HT-29 (cell line): ENCODE measurements around the gene HOXD9. TPM values are rescaled to one million over a fixed set of nuclear protein-coding genes. Genes with fewer than 3 reads are reported as not detected.
A peak's percentile ranks its signal among the peaks of the same experiment; 100 is the strongest.

Experiments
- DNase-seq: peaks from one replicate; pipeline ENCODE4 v3.0.0-alpha.2; 2015; ENCODE audit warnings: low spot score
- total RNA-seq: library from RNA; depleted of rRNA; stranded (reverse); fragments of >200 nt; shearing (Covaris generic); gene quantifications from 2 replicates; pipeline ENCODE4 v1.2.3, GENCODE V29; 2014

Gene HOXD9
- total RNA-seq, 1 experiment from 2014 or later, result not detected

- DNase-seq, result no peak
Observed at GRCh38 chr2:176110415-176111308, 11.9 kb upstream of the HOXD9 start.

GRCh38 chr2:176111309-176111663, 11.2 kb upstream of the HOXD9 start:
- peak; percentile 30 for DNase-seq

GRCh38 chr2:176111846-176112374, 10.6 kb upstream of the HOXD9 start:
- no peak for DNase-seq

DNA sequence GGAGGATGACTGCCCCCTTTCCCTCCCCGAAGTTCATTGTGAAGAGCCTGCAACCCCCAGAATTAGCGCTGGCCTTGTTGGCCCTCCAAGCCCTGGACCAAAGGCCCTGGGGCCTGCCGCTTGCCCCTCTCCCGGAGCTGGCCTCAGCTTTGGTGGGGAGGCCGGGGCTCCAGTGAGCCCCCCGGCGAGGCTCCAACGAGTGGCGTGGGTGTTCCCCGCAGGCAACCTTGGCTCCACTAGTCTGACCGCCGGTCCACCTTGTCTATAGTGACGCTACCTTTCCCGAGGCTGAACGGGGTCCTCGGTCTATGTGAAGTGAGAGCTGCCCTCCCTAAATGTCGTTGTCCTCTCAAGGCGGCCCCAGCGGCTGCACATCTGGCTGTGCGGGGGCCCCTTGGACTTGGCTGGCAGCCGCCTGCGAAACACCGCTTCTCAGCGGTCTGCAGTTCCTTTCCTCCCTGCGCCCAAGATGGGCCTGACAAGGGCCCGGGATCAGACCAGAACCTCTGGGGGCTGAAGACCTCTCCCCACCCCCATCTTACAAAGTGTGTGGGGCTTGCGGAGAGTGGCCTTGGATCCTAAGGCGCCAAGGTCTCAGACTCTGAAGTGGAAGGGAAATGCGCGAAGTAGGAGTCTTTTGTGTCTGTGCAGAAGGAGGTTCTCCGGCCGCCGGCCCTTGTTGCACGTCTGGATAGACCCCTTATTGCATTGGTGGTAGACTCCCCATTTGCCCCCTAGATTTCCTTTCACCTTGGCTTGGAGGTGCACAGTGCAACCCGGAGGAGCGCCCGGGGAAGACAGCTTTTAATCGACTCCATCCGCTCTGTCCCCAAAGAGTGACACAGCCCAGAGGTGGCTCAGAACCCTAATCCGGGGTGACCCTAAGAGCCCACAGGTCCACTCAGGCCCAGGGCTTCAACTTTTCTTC, 9.9 kb upstream of the HOXD9 start:
- no peak for DNase-seq

- DNase-seq, result no peak
Observed at GRCh38 chr2:176114120-176114929, 8.2 kb upstream of the HOXD9 start.

DNA sequence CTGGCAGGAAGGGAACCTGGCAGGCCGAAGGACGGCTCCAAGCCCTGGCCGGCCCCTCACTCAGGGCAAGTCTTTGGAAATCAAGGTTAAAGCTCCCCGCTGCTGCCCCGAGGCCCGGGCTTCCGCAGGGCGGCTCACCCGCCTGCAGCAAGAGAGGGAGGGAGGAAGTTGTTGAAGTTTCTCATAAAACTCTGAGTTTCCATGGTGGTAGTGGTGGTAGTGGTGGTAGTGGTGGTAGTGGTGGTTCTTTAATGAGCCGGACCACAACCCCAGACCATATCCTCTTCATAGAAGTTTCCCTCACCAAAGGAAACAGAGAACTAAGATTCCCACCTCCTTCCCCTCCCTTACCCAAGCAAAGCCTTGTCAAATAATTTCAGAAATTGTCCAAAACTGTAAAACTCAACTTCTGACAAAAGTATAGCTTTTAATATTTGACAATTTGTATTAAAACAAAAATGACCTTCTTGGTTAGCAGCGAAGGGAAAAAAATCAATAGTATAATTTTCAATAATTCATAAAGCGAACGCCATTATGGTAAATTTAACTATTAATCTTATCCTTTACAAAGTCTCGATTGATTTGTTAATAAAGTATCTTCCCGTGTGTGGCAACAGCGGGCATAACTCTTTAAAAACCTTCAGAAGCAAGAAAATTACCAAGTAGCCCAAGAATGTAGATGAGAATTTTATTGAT, 7.4 kb upstream of the HOXD9 start:
- DNase-seq, result no peak

GRCh38 chr2:176115883-176116813, 6.4 kb upstream of the HOXD9 start, which contains the start of gene HOXD10:
TSS of gene HOXD10 (plus strand) at chr2:176116778. CDS start at chr2:176116834, 56 bp downstream.
- DNase-seq, result peak; percentile 20

DNA sequence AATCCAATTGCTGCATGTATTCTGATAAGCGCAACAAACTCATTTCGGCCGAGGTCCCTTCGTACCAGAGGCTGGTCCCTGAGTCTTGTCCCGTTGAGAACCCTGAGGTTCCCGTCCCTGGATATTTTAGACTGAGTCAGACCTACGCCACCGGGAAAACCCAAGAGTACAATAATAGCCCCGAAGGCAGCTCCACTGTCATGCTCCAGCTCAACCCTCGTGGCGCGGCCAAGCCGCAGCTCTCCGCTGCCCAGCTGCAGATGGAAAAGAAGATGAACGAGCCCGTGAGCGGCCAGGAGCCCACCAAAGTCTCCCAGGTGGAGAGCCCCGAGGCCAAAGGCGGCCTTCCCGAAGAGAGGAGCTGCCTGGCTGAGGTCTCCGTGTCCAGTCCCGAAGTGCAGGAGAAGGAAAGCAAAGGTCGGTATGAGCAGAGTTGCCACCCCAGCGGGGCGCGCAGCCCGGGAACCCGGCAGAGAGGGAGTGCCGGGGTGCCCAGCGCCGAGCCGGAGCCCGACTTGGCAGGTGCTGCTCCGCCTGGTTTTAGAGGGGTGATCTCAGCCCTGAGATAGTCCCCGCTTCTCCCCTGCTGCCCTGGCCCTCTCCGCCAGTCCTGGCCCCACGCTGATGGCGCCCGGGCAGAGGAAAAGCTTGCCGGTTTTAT, 5.2 kb upstream of the HOXD9 start:
- no peak for DNase-seq

DNA sequence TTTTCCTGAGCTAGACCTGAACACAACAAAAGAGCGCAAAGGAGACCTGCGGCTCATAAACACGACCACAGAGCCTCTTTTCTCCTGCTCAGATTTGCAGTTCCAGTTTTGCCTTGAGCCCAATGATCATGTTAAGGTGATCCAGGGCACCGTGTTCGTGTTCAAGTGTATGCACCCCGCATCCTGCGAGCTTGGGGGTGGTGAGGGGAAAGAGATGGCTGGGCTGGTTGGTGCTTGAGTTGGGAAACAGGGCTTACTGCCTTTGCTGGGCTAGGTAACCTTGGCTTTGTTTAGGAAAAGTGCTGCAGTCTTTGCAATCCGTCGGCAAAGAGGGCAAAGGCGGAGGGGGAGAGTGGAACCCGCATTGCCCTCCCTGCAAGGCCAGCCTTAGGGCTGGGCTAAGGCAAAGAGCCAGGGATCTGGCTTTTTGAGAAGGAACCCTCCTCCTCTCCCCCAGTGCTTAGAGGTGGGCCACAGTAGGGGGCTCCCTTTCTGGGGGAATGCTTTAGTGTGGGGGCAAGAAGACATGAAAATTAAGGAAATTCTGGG, 4.6 kb upstream of the HOXD9 start:
- no peak for DNase-seq

DNA sequence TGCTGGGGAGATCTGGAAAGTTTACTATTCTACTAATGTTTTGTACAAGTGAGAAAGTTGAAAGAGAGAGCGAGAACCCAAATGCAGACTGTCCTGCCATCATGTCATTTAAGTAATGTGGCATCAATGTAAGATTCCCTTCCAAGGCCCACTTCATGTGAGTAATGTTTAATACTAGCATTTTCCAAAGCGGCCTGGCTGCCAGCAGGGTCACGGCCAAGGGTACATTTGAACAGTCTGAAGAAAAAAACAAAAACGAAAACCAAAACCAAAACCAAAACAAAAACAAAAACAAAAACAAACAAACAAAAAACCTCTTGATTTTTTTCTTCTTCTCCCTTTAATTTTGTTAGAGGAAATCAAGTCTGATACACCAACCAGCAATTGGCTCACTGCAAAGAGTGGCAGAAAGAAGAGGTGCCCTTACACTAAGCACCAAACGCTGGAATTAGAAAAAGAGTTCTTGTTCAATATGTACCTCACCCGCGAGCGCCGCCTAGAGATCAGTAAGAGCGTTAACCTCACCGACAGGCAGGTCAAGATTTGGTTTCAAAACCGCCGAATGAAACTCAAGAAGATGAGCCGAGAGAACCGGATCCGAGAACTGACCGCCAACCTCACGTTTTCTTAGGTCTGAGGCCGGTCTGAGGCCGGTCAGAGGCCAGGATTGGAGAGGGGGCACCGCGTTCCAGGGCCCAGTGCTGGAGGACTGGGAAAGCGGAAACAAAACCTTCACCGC, 3.7 kb upstream of the HOXD9 start:
- no peak for DNase-seq

- DNase-seq, result no peak
Observed at GRCh38 chr2:176120364-176121189, 1.9 kb upstream of the HOXD9 start.

DNA sequence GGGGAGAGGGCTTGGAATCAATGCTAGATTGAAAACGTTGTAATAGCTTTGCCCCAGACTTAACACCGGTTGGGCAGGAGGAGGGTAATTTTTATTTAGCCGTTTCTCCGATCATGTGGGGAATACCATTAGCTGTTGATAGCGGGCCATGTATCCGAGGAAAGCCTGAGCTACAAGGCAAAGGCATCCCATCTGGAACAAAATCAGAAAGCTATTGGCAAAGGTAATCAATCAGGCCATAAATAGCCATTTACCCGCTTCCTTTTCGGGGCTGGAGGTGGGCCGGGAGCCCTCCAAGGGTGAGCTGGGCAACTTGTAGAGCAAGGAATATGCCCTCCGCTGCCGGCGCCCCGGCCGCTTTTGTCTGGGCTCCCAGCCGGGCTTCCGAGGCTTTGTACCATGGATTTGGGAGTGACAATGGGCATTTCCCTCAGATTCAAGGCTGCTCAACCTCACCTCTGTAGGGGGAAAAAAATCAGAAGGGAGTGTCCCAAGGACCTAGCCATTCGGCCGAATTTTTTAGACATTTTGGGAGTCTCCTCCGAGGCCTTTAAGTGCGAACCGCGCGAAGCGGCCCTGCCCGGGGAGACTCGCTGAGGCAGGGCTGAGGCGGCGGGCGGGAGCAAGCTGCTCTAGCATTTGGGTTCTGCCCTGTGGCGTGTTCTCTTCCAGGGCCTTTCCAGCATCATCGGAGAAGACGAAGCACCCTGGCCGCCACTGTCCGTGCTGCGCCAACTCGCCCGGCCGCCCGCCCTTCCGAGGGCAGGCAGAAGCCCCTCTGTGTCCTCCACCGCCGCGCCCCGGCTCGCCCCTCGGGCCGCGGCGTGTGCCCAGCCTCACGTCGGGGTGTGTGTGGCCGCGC, 1.1 kb upstream of the HOXD9 start:
- no peak for DNase-seq

GRCh38 chr2:176122052-176122682, 352 bp upstream of the HOXD9 start:
- peak; percentile 37 for DNase-seq

GRCh38 chr2:176123411-176124109, 1.0 kb downstream of the HOXD9 start:
- DNase-seq, result no peak
